ENCODE data around the gene ESAM. TPM values are rescaled to one million over a fixed set of nuclear protein-coding genes. Genes with fewer than 3 reads are reported as not detected.

The ESAM gene
- total RNA-seq, 5 donors from 2014 or later (not counting 1 experiment from before 2014, with no cell fraction given) = 1.2 to 3.5 (median 2.5) TPM

GRCh38 chr11:124717421-124717785 is 44.7 kb downstream of the ESAM start:
- no peaks in the 10 kb centered on the region for H3K36me3 ChIP-seq (ENCODE audit: control insufficient read depth in 2 of 2, extremely low read depth in 1 of 2, insufficient read depth in 1 of 2, low read length in 1 of 2)
- peak overlapping the region in 1 of 2 donors; percentile 33 for H3K27ac Mint-ChIP-seq
- ATAC-seq (replicated peaks in 1 of 4) = no peak
- peaks cover 18 to 29% (median 22%) of the 10 kb centered on the region in 3 donors for H3K4me1 Mint-ChIP-seq
- no peak overlapping the region for H3K27ac ChIP-seq (ENCODE audit: low read length)
- peak overlapping the region; percentile 65 to 91 (median 77) for H3K4me3 Mint-ChIP-seq
- ChIA-PET POLR2A (no interaction called here), CTCF (interaction anchor here in 1 of 2 donors (1.1 to 1.7 kb wide), 3 partner anchors 29 to 48 kb away, joined by 3 to 5 read pairs (median 5); partner anchors contain the start of gene ESAM)
- peaks cover 15 to 17% of the 10 kb centered on the region in 2 experiments for H3K4me1 ChIP-seq (ENCODE audit: control insufficient read depth in 1 of 2, extremely low read depth in 1 of 2, insufficient read depth in 2 of 2, low read length in 2 of 2)
- H3K9me3 ChIP-seq = no peaks in the 10 kb centered on the region
- no peaks in the 10 kb centered on the region for H3K9me3 Mint-ChIP-seq
- 52% methylated on average over 5 of the region's 7 CpGs for WGBS (ENCODE audit: insufficient coverage)
- H3K4me3 ChIP-seq (ENCODE audit: control insufficient read depth in 1 of 2, extremely low read depth in 1 of 2, low read length in 1 of 2) = no peak overlapping the region
- no peak for DNase-seq
- H3K27me3 Mint-ChIP-seq = peaks cover 40 to 42% of the 10 kb centered on the region in 2 donors
- H3K27me3 ChIP-seq (replicated peaks in 1 of 2; ENCODE audit: control insufficient read depth in 2 of 2, extremely low read depth in 1 of 2, insufficient read depth in 2 of 2, low read length in 1 of 2) = peaks cover 3 to 41% of the 10 kb centered on the region in 2 experiments
- H3K36me3 Mint-ChIP-seq = no peaks in the 10 kb centered on the region

DNA sequence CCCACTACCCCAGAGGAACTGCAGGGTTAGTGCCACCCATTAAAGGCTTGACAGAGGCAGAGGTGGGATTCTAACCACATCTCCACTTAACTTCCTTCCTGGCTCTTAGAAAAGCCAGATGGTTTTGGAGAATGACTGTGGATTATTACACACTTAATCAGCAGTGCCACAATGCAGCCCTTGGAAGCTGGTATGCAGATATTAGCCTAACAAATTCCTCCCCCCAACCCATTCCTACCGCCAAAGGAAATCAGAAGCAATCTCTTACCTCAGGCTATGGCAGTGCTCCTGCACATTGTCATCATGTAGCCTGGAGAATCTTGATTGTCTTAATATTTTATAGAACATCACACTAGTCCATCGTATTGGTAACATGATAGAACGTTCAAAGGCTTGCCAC is 45.5 kb downstream of the ESAM start:
- DNase-seq (no peak), ATAC-seq (replicated peaks in 1 of 4) (no peak)
- ChIA-PET POLR2A (interaction anchor here in 1 of 2 donors (0.6 kb wide), 1 partner anchor 117 kb away, joined by 5 read pairs; no protein-coding TSS in a partner anchor), CTCF (interaction anchor here (0.7 to 1.7 kb wide), 3 partner anchors 30 to 234 kb away, joined by 4 to 5 read pairs (median 4); no protein-coding TSS in a partner anchor)
- H3K4me3 ChIP-seq (ENCODE audit: control insufficient read depth in 1 of 2, extremely low read depth in 1 of 2, low read length in 1 of 2) = no peak overlapping the region
- no CpG with 5 or more reads among the region's 3 CpGs for WGBS (ENCODE audit: insufficient coverage)
- H3K4me3 Mint-ChIP-seq = peak overlapping the region in 1 of 3 donors; percentile 91
- H3K27me3 ChIP-seq (replicated peaks in 1 of 2; ENCODE audit: control insufficient read depth in 2 of 2, extremely low read depth in 1 of 2, insufficient read depth in 2 of 2, low read length in 1 of 2) = peaks cover 3 to 36% of the 10 kb centered on the region in 2 experiments
- H3K27ac ChIP-seq (ENCODE audit: low read length) = no peak overlapping the region
- peaks cover 9 to 13% of the 10 kb centered on the region in 2 experiments for H3K4me1 ChIP-seq (ENCODE audit: control insufficient read depth in 1 of 2, extremely low read depth in 1 of 2, insufficient read depth in 2 of 2, low read length in 2 of 2)
- H3K27ac Mint-ChIP-seq = no peak overlapping the region
- H3K9me3 Mint-ChIP-seq = no peaks in the 10 kb centered on the region
- no peaks in the 10 kb centered on the region for H3K36me3 ChIP-seq (ENCODE audit: control insufficient read depth in 2 of 2, extremely low read depth in 1 of 2, insufficient read depth in 1 of 2, low read length in 1 of 2)
- H3K9me3 ChIP-seq = no peaks in the 10 kb centered on the region
- peaks cover 13 to 22% (median 15%) of the 10 kb centered on the region in 3 donors for H3K4me1 Mint-ChIP-seq
- peaks cover 37 to 38% of the 10 kb centered on the region in 2 donors for H3K27me3 Mint-ChIP-seq
- no peaks in the 10 kb centered on the region for H3K36me3 Mint-ChIP-seq

DNA sequence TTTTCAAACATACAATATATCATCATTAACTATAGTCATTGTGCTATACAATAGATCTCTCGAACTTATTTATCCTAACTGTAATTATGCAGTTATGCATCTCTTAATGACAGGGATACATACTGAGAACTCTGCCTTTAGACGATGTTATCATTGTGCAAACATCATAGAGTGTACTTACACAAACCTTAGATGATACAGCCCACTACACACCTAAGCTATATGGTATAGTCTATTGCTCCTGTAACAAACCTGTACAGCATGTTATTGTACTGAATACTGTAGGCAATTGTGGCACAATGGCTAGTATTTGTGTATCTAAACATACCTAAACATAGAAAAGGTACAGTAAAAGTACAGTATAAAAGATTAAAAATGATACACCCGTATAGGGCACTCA is 49.7 kb downstream of the ESAM start:
- Histone ChIP-seq H3K4me1 (ENCODE audit: control insufficient read depth in 1 of 2, extremely low read depth in 1 of 2, insufficient read depth in 2 of 2, low read length in 2 of 2) (peaks cover under 1 to 2% of the 10 kb centered on the region in 2 experiments), H3K27me3 (replicated peaks in 1 of 2; ENCODE audit: control insufficient read depth in 2 of 2, extremely low read depth in 1 of 2, insufficient read depth in 2 of 2, low read length in 1 of 2) (peaks cover 2 to 12% of the 10 kb centered on the region in 2 experiments), H3K36me3 (ENCODE audit: control insufficient read depth in 2 of 2, extremely low read depth in 1 of 2, insufficient read depth in 1 of 2, low read length in 1 of 2) (peaks cover 0 to 5% of the 10 kb centered on the region in 2 donors), H3K27ac (ENCODE audit: low read length) (no peak overlapping the region), H3K9me3 (no peaks in the 10 kb centered on the region), H3K4me3 (ENCODE audit: control insufficient read depth in 1 of 2, extremely low read depth in 1 of 2, low read length in 1 of 2) (no peak overlapping the region)
- ATAC-seq (replicated peaks in 1 of 4) (no peak), DNase-seq (no peak)
- CTCF ChIA-PET = no interaction called here
- peaks cover 6% of the 10 kb centered on the region for H3K36me3 Mint-ChIP-seq
- H3K9me3 Mint-ChIP-seq = peaks cover 3 to 11% (median 6%) of the 10 kb centered on the region in 3 donors
- peaks cover 2 to 4% (median 2%) of the 10 kb centered on the region in 3 donors for H3K4me1 Mint-ChIP-seq
- no peak overlapping the region for H3K27ac Mint-ChIP-seq
- POLR2A ChIA-PET = no interaction called here
- H3K27me3 Mint-ChIP-seq = peaks cover 29 to 35% of the 10 kb centered on the region in 2 donors
- no peak overlapping the region for H3K4me3 Mint-ChIP-seq
- no CpG with 5 or more reads among the region's 3 CpGs for WGBS (ENCODE audit: insufficient coverage)

- Mint-ChIP-seq H3K36me3 (peaks cover 15% of the 10 kb centered on the region), H3K27me3 (peaks cover 3 to 10% of the 10 kb centered on the region in 2 donors), H3K9me3 (peaks cover 6 to 17% (median 6%) of the 10 kb centered on the region in 3 donors), H3K27ac (no peak overlapping the region), H3K4me3 (no peak overlapping the region), H3K4me1 (no peaks in the 10 kb centered on the region)
- CTCF ChIA-PET = no interaction called here
- H3K27ac ChIP-seq (ENCODE audit: low read length) = no peak overlapping the region
- H3K4me3 ChIP-seq (ENCODE audit: control insufficient read depth in 1 of 2, extremely low read depth in 1 of 2, low read length in 1 of 2) = no peak overlapping the region
- no peak for DNase-seq
- peaks cover 0 to 5% of the 10 kb centered on the region in 2 experiments for H3K27me3 ChIP-seq (replicated peaks in 1 of 2; ENCODE audit: control insufficient read depth in 2 of 2, extremely low read depth in 1 of 2, insufficient read depth in 2 of 2, low read length in 1 of 2)
- POLR2A ChIA-PET = no interaction called here
- no peak for ATAC-seq (replicated peaks in 1 of 4)
- no peaks in the 10 kb centered on the region for H3K4me1 ChIP-seq (ENCODE audit: control insufficient read depth in 1 of 2, extremely low read depth in 1 of 2, insufficient read depth in 2 of 2, low read length in 2 of 2)
- WGBS (ENCODE audit: insufficient coverage) = 100% methylated on average over 2 of the region's 4 CpGs
- peaks cover 0 to 5% of the 10 kb centered on the region in 2 donors for H3K36me3 ChIP-seq (ENCODE audit: control insufficient read depth in 2 of 2, extremely low read depth in 1 of 2, insufficient read depth in 1 of 2, low read length in 1 of 2)
- H3K9me3 ChIP-seq = no peaks in the 10 kb centered on the region
These were observed 54.3 kb downstream of the ESAM start for GRCh38 chr11:124707829-124708228.

Other genes starting within 250 kb of the ESAM start
- gene OR8B12, start 218.6 kb downstream of the ESAM start, total RNA-seq = not detected
- gene OR8A1, start 192.3 kb downstream of the ESAM start, total RNA-seq = not detected
- not detected for gene PANX3, start 150.9 kb downstream of the ESAM start, total RNA-seq
- gene TBRG1, start 139.4 kb downstream of the ESAM start, total RNA-seq = 10 to 100 TPM; 55.5 to 74.8 (median 72.0) TPM
- gene SIAE, start 88.6 kb downstream of the ESAM start, total RNA-seq = 1 to 10 TPM; 3.7 to 9.7 (median 6.2) TPM
- under 1 TPM; 0.28 to 0.92 (median 0.59) TPM for gene SPA17, start 88.4 kb downstream of the ESAM start, total RNA-seq
- gene NRGN, start 22.3 kb downstream of the ESAM start, total RNA-seq = 10 to 100 TPM in 1 of 5 donors, 1 to 10 TPM in 1, under 1 TPM in 3; 0.26 to 11.0 (median 0.89) TPM
- 1 to 10 TPM in 2 of 5 donors, under 1 TPM in 3; 0.66 to 1.6 (median 0.98) TPM for gene VSIG2, start 10.0 kb downstream of the ESAM start, total RNA-seq
- gene MSANTD2, start 38.1 kb upstream of the ESAM start, total RNA-seq = 10 to 100 TPM; 10.1 to 25.2 (median 19.9) TPM
- gene ROBO3, start 103.1 kb upstream of the ESAM start, total RNA-seq = 10 to 100 TPM; 10.2 to 24.7 (median 17.7) TPM
- under 1 TPM in 3 of 5 donors, not detected in 2; 0.41 to 0.59 (median 0.50) TPM for gene ROBO4, start 135.6 kb upstream of the ESAM start, total RNA-seq
- gene HEPN1, start 157.0 kb upstream of the ESAM start, total RNA-seq = not detected
- not detected for gene HEPACAM, start 173.8 kb upstream of the ESAM start, total RNA-seq
- gene CCDC15, start 191.9 kb upstream of the ESAM start, total RNA-seq = 1 to 10 TPM; 1.4 to 3.4 (median 2.1) TPM